GM21825 (cell line): ENCODE measurements around the gene SCOC.
A peak's percentile ranks its signal among the peaks of the same experiment; 100 is the strongest.

Experiments used
- ATAC-seq: cut with Tn5 transposase; IDR thresholded peaks from one replicate; pipeline ENCODE4 v1.9.1; 2021; ENCODE audit warnings: mild to moderate bottlenecking, moderate library complexity; ENCODE audit not compliant: unreplicated experiment

The SCOC gene

GRCh38 chr4:140373328-140374129, at the start of gene SCOC:
Gene SCOC, plus strand, starts transcription at chr4:140373646. Its CDS starts 5,525 bp downstream, at chr4:140379171.
- peak; percentile 96 for ATAC-seq

DNA sequence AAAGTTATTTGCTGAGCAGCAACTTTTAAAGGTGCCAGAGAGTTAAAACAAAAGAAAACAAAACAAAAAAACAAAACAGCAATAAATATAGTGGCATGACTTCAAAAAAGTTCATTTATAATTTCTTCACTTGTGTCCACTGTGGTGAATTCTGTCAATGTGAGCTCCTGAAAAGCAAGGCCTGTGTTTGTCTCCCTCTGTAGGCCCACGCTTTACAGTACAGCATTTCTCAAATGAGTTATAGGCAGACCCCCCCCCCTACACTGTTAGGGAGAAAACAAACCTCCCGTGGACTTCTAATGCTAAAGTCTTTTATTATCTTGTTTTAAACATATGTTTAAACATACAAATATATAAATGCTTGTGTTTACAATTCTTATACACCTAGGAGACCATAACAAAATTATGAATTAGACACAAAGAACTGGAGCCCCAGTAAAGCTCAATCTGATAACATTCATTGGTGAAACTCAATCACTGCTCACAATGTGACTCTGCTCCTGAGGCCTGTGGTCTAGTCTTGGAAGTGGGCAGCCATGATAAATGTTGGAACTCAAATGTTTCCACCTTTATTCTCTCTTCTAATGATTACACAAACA, 47.0 kb upstream of the SCOC start:
- no peak for ATAC-seq

GRCh38 chr4:140330311-140330900, 43.0 kb upstream of the SCOC start:
- ATAC-seq, result no peak

DNA sequence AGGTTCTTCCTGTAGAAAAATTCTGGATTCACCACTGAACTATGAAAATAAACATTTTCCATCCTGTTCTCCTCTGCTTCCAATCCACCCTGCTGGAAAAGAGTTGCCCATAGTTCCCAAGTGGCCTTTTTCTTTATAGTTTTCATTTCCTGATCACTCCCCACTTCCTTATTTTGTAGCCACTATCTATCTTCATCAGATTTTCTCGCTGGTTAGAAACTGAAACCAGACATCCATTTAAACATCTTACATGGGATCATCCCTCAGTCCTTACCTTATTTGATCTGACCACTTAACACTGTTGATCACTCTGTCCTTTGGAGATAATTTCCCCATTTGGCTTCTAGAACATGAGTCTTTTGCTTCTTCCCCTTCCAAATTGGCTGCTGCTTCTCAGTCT, 42.2 kb upstream of the SCOC start:
- no peak for ATAC-seq

DNA sequence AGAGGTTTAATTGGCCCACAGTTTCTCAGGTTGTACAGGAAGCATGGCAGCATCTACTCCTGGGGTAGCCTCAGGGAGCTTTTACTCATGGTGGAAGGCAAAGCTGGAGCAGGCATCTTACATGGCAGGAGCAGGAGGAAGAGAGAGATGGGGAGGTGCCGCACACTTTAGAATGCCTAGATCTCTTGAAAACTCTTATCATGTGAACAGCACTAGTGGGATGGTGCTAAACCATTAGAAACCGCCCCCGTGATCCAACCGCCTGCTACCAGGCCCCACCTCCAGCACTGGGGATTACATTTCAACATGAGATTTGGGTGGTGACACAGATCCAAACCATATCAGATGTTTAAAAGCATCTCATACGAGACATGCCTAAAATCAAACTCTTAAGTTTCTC, 41.6 kb upstream of the SCOC start:
- no peak for ATAC-seq

GRCh38 chr4:140332734-140333133, 40.7 kb upstream of the SCOC start:
- no peak for ATAC-seq

DNA sequence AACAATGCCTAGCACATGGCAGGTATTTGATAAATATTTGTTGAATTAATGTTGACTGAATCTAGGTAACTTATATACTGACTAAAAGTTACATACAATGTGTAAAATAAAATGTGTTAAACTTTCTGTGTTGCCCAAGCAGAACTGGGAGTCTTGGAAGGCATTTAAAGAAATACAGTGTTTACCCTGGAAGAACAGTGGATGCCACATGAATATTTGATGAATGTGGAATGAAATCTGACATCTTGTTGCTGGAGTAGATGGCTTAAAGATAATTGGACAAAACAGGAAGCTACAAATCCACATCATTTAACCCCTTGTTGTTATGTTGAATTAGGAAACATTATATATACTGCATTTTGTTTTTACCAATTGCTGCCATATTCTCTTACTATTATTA, 39.9 kb upstream of the SCOC start:
- no peak for ATAC-seq

- ATAC-seq, result no peak
These were observed 38.4 kb upstream of the SCOC start for GRCh38 chr4:140335076-140335475.

- no peak for ATAC-seq
These were observed 36.7 kb upstream of the SCOC start for GRCh38 chr4:140336730-140337129.

DNA sequence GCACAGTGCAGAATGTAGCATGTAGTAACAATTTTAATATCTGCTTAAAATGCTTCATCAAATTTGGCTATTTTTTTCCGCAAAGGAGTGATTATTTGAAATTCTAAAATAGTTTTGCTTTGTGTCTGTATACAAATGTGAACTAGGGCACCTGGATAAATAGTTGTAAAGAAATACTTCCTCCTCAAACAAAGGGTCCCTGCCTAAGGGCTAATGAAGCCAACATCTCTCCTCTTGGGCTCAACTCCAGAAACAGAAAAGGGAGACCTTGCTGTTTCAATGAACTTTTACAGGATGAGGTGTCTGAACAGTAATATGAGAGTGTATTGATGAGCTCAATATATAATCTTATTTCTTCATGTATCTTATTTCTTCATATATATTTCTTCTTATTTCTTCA, 30.8 kb upstream of the SCOC start:
- no peak for ATAC-seq

DNA sequence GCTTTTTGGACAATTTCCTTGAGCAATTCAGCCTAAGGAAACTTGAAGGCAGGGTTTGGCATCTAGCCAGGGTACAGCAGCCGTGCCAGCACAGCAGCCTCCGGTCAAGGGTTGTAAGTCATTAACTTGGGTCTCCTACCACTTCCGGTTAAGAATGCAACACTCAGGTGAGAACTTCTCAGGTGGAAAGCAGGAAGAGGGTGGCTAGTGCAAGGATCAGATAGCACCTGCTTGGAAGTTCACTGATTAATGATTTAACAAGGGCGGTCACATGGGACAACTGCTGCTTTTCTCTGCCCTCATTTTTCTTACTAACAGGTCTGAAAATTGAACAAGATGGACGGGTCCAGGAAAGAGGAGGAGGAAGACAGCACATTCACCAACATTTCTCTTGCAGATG, 30.1 kb upstream of the SCOC start:
- peak; percentile 96 for ATAC-seq

GRCh38 chr4:140344101-140344500, 29.3 kb upstream of the SCOC start:
- no peak for ATAC-seq

DNA sequence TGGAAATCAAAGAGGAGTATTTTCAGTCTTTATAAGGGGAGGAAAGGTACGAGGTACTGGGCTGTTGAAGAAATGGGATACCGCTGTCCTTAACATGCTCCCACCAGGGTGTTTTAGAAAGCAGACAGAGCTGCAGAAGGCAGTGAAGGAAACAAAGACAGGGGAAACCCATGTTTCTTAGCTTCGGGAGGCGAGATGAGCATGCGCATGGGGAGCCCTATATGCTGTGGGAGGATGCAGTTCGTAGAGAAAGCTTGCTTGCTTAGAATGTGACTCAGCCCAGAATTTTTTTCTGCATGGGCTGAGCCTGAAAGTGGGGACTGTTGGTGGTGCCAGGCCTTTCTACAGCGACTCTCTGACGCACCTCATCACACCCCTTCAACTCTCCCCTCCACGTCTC, 28.8 kb upstream of the SCOC start:
- no peak for ATAC-seq

GRCh38 chr4:140346136-140346535, 27.3 kb upstream of the SCOC start:
- ATAC-seq, result no peak

DNA sequence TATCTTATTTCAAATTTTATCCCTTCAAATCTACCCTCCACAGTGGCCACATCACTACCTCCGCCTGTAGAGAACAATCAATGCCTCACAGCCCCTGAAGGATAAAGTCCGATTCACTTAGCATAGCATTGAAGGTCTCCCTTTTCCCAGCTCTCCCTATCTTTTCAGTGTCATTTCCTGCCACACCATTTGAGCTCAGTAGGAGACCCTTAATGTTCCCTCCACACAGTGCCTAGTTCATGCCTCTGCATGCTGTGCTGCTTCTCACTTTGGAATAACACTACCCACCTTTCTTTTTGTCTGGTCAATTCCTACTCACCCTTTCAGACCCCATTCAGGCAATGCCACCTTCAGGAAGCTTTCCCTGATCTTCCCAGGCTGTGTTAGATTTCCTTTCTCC, 23.6 kb upstream of the SCOC start:
- no peak for ATAC-seq

DNA sequence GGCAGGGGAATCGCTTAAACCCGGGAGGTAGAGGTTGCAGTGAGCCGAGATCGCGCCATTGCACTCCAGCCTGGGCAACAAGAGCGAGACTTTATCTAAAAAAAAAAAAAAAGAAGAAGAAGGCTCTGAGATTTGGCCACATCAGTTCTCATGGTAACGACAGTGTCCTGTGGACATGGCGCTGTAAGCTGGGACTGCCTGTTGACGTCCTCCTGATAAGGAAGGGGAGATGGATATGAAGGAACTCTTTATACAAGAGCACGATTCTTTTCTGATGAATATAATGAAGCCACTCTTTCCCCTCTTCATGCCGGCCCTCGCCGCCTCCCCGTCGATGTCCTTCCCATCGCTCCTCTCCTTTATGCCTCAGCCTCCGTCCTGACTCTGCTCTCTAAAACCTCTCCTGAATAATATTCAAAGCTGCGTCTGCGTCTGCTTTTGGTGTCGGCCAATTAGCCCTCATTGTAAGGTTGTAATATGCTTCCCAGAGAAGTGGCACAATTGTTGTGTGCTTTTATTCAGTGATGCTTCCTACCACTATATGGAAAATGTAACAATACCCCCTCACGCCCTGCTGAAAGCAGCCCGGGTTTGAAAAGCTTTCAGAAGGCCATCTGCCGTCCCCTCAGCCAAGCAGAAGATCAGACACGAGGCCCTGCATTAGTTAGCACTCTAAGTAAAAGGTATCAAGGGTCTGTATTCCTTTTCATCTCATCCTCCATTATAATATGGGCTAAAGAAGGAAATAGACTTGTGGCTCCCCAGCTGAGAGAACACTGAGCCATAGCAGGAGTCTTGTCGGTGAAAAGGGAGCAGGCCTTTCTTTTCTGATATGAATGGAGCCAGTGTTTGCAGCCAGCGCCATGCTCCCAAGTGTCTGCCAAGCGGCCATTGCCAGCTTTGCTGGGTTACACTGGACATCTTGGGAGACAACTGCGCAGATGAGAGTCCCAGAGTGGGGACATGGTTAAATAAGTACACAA, 22.1 kb upstream of the SCOC start:
- ATAC-seq, result no peak

GRCh38 chr4:140353786-140354185, 19.7 kb upstream of the SCOC start:
- no peak for ATAC-seq

- ATAC-seq, result no peak
These were observed 18.2 kb upstream of the SCOC start for GRCh38 chr4:140355288-140355687.

DNA sequence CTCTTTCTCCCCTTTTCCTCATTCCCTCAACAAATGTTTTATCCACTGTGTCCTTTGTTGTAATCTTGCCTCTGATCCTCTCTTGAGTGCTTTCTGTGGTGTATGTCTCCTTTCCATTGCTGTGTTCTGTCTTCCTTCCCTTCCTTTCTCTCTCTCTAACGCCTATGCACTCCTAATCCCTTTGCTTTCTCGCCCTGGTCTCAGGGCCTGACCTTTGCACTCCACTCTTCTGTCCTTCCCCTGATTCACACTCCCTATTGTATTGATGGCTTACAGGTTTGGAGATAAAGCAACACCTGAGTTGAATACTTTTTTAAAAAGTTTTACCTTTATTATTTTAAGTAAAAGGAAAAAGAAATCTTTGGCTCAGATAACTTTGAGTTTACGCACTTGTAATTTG, 15.6 kb upstream of the SCOC start:
- no peak for ATAC-seq

DNA sequence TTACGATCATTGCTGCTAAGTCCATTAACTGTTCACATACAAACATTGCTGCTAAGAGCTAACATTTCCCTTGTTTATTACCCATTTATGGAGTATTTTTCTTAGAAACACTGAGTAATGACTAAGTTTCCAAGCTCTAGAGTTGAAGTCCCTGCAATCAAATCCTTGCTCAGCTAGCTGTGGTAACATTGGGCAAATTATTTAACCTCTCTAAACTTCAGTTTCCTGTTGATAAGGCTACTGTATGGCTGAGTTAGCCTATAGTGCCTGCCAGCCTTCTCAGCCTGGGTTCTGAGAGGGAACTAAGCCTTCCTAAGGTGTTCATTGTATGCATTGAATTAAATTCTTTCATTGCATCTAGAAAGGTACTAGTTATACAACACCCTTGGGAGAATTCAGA, 15.2 kb upstream of the SCOC start:
- no peak for ATAC-seq
